Measurements from ENCODE around the gene C17orf113.

- TF ChIP-seq POLR2A (IDR thresholded peaks at IDR 0.05) (no peak), CTCF (IDR thresholded peaks at IDR 0.05) (no peak)
Measured at GRCh38 chr17:42023524-42024349, 26.7 kb downstream of the C17orf113 start.

Data from esophagus squamous epithelium (tissue), 4 donors.